GM12878 (cell line): ENCODE results near the gene TCF7L2. TPM values are rescaled to one million over a fixed set of nuclear protein-coding genes. Genes with fewer than 3 reads are reported as not detected.
A peak's percentile ranks its signal among the peaks of the same experiment; 100 is the strongest.

Experiments
- ATAC-seq: fragments of 200-7000 bp; cut with Tn5 transposase; 3 replicates; pipeline ENCODE4 v1.9.1; 2020; ENCODE audit warnings: mild to moderate bottlenecking, moderate library complexity
- BruUV-seq: library from RNA; stranded (reverse); fragments of 400-500 nt; replicated peaks from 2 replicates; lab custom pipeline; 2021; lab: Mats Ljungman, UMichigan
- CTCF ChIA-PET: fragments of 300-600 bp; sonication (Branson Sonifier 250); formaldehyde crosslinking; extraction: SDS; loops from one replicate; lab custom pipeline; 2021; ENCODE audit warnings: inconsistent platforms; lab: Yijun Ruan, JAX
- POLR2A ChIA-PET: fragments of 350-600 bp; formaldehyde crosslinking; extraction: SDS; loops from one replicate; lab custom pipeline; 2021; ENCODE audit warnings: inconsistent platforms; lab: Charles Lee
- RAD21 ChIA-PET: fragments of 300-600 bp; sonication (Branson Sonifier 250); formaldehyde crosslinking; loops from one replicate; lab custom pipeline; 2023; ENCODE audit warnings: antibody characterized with exemption; ENCODE audit not compliant: unreplicated experiment; lab: Charles Lee
- SMC1A ChIA-PET: fragments of 300-600 bp; sonication (Branson Sonifier 250); formaldehyde crosslinking; loops from one replicate; lab custom pipeline; 2023; ENCODE audit not compliant: unreplicated experiment, uncharacterized antibody; lab: Charles Lee
- DNase-seq: peaks from one replicate; pipeline ENCODE4 v3.0.0-alpha.2; 2011; ENCODE audit warnings: low read depth, low spot score
- FAIRE-seq: peaks from 3 replicates; lab custom pipeline; 2011; peaks lifted over from hg19 to GRCh38; lab: Jason Lieb, UNC
- H2AFZ ChIP-seq: 2 replicates; pipeline ENCODE4 v1.6.0; 2011; ENCODE audit warnings: low read depth, low read length, control low read depth; ENCODE audit not compliant: control insufficient read depth
- H3K27ac ChIP-seq: 2 replicates; pipeline ENCODE4 v1.5.1; 2011; ENCODE audit warnings: control low read depth; ENCODE audit not compliant: control insufficient read depth, insufficient read depth
- H3K27me3 ChIP-seq, 2 experiments: replicated peaks in 1 of 2; 2 replicates each; pipeline versions ENCODE4 v1.6.0 to v1.6.1; 2011; ENCODE audit warnings: low read length in 1 of 2; ENCODE audit not compliant: control insufficient read depth in 2 of 2, insufficient read depth in 2 of 2
- H3K36me3 ChIP-seq, 2 experiments: 2 replicates each; pipeline ENCODE4 v1.5.1; 2011; ENCODE audit warnings: low read length in 1 of 2; ENCODE audit not compliant: control insufficient read depth in 2 of 2, insufficient read depth in 2 of 2
- H3K4me1 ChIP-seq: 2 replicates; pipeline ENCODE4 v1.6.1; 2011; ENCODE audit warnings: mild to moderate bottlenecking, low read length, moderate library complexity, mixed read lengths; ENCODE audit not compliant: control insufficient read depth, insufficient read depth
- H3K4me2 ChIP-seq: 2 replicates; pipeline ENCODE4 v1.6.0; 2011; ENCODE audit warnings: control low read depth; ENCODE audit not compliant: control insufficient read depth, insufficient read depth
- H3K4me3 ChIP-seq: fragments of 200-600 bp; sonication (generic); 2 replicates; pipeline ENCODE4 v1.5.1; 2016
- H3K79me2 ChIP-seq: 2 replicates; pipeline ENCODE4 v1.6.0; 2011; ENCODE audit warnings: low read length; ENCODE audit not compliant: control insufficient read depth, insufficient read depth
- H3K9ac ChIP-seq: 2 replicates; pipeline ENCODE4 v1.8.0; 2011; ENCODE audit warnings: low read length, control low read depth, mixed read lengths; ENCODE audit not compliant: control insufficient read depth, insufficient read depth
- H3K9me3 ChIP-seq: replicated peaks from 3 replicates; pipeline ENCODE4 v1.5.1; 2011; ENCODE audit warnings: mild to moderate bottlenecking, low read length; ENCODE audit not compliant: control insufficient read depth, insufficient read depth
- H4K20me1 ChIP-seq: 2 replicates; pipeline ENCODE4 v1.6.0; 2011; ENCODE audit not compliant: control insufficient read depth, insufficient read depth
- BMI1 ChIP-seq: fragments of 450-650 bp; IDR thresholded peaks from 2 replicates; pipeline ENCODE4 v1.6.1; 2016; ENCODE audit warnings: mild to moderate bottlenecking, moderate library complexity, borderline replicate concordance
- KDM1A ChIP-seq: fragments of 200-600 bp; sonication (generic); IDR thresholded peaks from 2 replicates; pipeline ENCODE4 v1.6.1; 2016; ENCODE audit warnings: borderline replicate concordance
- MXI1 ChIP-seq: fragments of 150-350 bp; IDR thresholded peaks from 2 replicates; pipeline ENCODE4 v1.6.1; 2011; ENCODE audit warnings: low read depth, mild to moderate bottlenecking, inconsistent platforms, low read length, improper control_type of control experiment
- PAX5 ChIP-seq: IDR thresholded peaks from 2 replicates; pipeline ENCODE4 v1.6.1; 2011; ENCODE audit warnings: low read depth, low read length, borderline replicate concordance
- SREBF1 ChIP-seq: IDR thresholded peaks from 2 replicates; pipeline ENCODE4 v1.6.1; 2012; ENCODE audit warnings: mild to moderate bottlenecking, low read length
- SUZ12 ChIP-seq: fragments of 200-600 bp; sonication (generic); IDR thresholded peaks from one replicate; pipeline ENCODE4 v1.6.1; 2018; ENCODE audit warnings: antibody characterized with exemption, mild to moderate bottlenecking; ENCODE audit not compliant: unreplicated experiment
- WGBS: methylation state at CpG from one replicate; pipeline ENCODE4 v1.1.6; 2016; ENCODE audit warnings: low lambda C conversion rate; ENCODE audit not compliant: insufficient replicate concordance, insufficient coverage; ENCODE audit errors: missing lambda C conversion rate; 5-methylcytosine and 5-hydroxymethylcytosine counted together
- in situ Hi-C: fragments of 300-500 bp; cut with MboI; formaldehyde crosslinking; loops from 9 replicates; pipeline ENCODE4 v1.14.3; 2018; ENCODE audit warnings: mixed read lengths
- intact Hi-C: fragments of 100-400 bp; cut with micrococcal nuclease; formaldehyde crosslinking; loops from one replicate; pipeline ENCODE4 v1.14.2; 2022; ENCODE audit not compliant: unreplicated experiment
- polyA plus RNA-seq, 11 experiments: library from polyadenylated mRNA; depleted of rRNA in 4 of 11; unstranded in 6 of 11; stranded (reverse) in 5 of 11; fragments of >200 nt; fragmentation: Nextera tagmentation in 4 of 11; fragmentation: Illumina TruSeq in 1 of 11; extraction: Ambion mirVana in 4 of 11; extraction: Trizol in 1 of 11; gene quantifications; 1 replicate in 1 of 11; 2 replicates in 10 of 11; pipeline versions ENCODE4 v1.2.1 to v1.2.3, GENCODE V29; 2011 to 2016; ENCODE audit warnings: inconsistent platforms in 2 of 11, missing spikeins in 2 of 11, low read depth in 1 of 11
- total RNA-seq, 4 experiments: library from RNA; depleted of rRNA in 3 of 4; stranded (reverse); fragments of >200 nt in 3 of 4; fragmentation: Illumina TruSeq in 1 of 4; extraction: Trizol in 1 of 4; gene quantifications; 2 replicates each; pipeline versions ENCODE4 v1.2.1 to v1.2.3, GENCODE V29; 2013 to 2021
- TF ChIP-seq, protein P1 (sequence below): fragments of 450-650 bp; formaldehyde crosslinking; IDR thresholded peaks from 2 replicates; pipeline ENCODE4 v1.5.0; 2022; ENCODE audit warnings: mild to moderate bottlenecking, missing genetic modification characterization
- TF ChIP-seq, protein P2 (sequence below): IDR thresholded peaks from 2 replicates; pipeline ENCODE4 v1.6.1; 2012; ENCODE audit warnings: low read depth, low read length, improper control_type of control experiment
- TF ChIP-seq, protein P3 (sequence below): IDR thresholded peaks from 2 replicates; pipeline ENCODE4 v1.6.1; 2012; ENCODE audit warnings: low read length, inconsistent platforms

Gene TCF7L2
- total and polyA plus RNA-seq, 10 of the 15 experiments (the other 5 are each of a cell fraction or from before 2014, with no cell fraction given) = 0.02 to 1.1 (median 0.35) TPM; not detected in 4

DNA sequence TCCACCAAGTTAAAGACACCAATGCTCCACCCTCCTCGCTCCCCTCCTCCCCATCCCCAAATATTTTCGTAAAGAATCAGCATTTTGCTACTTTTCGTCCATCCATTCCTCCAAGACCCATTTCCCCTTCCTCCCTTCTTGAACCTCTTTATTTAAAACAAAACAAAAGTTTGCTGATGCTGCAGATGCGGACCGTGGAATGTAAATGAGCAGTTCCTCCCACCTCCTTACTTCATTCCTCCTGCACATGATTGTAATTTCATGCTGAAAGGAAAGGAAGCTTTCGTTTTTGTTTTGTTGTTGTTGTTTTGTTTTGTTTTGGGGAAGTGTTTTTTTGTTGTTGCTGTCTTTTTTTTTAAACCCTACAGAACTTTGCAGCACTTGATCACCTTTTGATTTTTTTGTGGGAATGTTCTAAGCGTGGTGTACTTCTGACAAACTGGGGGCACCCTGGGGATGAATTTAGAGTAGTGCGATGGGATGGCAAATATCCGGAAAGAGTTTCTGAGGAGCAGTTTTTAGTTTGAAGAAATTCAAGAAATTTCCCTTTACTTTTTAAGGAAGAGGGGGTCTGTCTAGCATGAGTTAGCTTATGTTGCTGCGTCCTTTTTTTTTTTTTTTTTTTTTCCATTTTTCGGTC lies 177.3 kb downstream of the TCF7L2 start:
- POLR2A ChIA-PET = no interaction called here

DNA sequence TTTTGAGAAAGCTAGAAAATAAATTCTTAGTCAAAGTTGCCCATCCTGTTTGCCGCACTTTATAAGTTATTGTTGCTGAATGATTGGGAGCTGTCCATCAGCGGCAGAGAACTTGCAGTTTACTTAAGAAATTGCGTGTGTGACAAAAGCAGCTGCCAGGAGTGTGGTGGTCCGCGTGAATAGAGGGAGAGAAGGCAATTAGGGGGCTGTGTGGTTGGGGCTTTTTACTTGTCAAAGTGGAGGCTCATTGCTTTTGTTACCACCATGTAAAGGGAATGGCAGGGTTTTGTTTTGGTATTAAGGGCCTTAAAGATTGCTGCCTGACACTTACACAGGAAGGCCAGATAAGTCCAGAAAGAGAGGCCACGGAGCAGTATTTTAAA lies 177.8 kb downstream of the TCF7L2 start:
- H3K4me2 ChIP-seq = no peak overlapping the region
- H3K4me1 ChIP-seq = no peaks in the 10 kb centered on the region
- no peak overlapping the region for H3K4me3 ChIP-seq
- no peaks in the 10 kb centered on the region for H3K9me3 ChIP-seq
- BruUV-seq = no TSS peak
- no peak overlapping the region for H2AFZ ChIP-seq
- in situ Hi-C loops (no loop called here), intact Hi-C loops (loop anchor here (5.0 kb wide), 1 partner anchor 406 kb away; no protein-coding TSS in a partner anchor)
- H4K20me1 ChIP-seq = no peaks in the 10 kb centered on the region
- ATAC-seq (no peak), DNase-seq (no peak), FAIRE-seq (no peak)
- POLR2A ChIA-PET = no interaction called here
- no peaks in the 10 kb centered on the region for H3K79me2 ChIP-seq
- RAD21 ChIA-PET = no interaction called here
- SMC1A ChIA-PET = no interaction called here
- no peak overlapping the region for H3K9ac ChIP-seq
- H3K36me3 ChIP-seq = no peaks in the 10 kb centered on the region
- peaks cover 0 to 8% of the 10 kb centered on the region in 2 experiments; a peak in 2 of 4 replicates for H3K27me3 ChIP-seq
- CTCF ChIA-PET = no interaction called here
- H3K27ac ChIP-seq = no peak overlapping the region
- 76% methylated on average over 6 of the region's 6 CpGs for WGBS
- no peak for TF ChIP-seq SREBF1
- no peak for TF ChIP-seq PAX5
- TF ChIP-seq, protein P1, sequence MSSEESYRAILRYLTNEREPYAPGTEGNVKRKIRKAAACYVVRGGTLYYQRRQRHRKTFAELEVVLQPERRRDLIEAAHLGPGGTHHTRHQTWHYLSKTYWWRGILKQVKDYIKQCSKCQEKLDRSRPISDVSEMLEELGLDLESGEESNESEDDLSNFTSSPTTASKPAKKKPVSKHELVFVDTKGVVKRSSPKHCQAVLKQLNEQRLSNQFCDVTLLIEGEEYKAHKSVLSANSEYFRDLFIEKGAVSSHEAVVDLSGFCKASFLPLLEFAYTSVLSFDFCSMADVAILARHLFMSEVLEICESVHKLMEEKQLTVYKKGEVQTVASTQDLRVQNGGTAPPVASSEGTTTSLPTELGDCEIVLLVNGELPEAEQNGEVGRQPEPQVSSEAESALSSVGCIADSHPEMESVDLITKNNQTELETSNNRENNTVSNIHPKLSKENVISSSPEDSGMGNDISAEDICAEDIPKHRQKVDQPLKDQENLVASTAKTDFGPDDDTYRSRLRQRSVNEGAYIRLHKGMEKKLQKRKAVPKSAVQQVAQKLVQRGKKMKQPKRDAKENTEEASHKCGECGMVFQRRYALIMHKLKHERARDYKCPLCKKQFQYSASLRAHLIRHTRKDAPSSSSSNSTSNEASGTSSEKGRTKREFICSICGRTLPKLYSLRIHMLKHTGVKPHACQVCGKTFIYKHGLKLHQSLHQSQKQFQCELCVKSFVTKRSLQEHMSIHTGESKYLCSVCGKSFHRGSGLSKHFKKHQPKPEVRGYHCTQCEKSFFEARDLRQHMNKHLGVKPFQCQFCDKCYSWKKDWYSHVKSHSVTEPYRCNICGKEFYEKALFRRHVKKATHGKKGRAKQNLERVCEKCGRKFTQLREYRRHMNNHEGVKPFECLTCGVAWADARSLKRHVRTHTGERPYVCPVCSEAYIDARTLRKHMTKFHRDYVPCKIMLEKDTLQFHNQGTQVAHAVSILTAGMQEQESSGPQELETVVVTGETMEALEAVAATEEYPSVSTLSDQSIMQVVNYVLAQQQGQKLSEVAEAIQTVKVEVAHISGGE (CRISPR knock-in tag) = no peak
- TF ChIP-seq KDM1A = no peak
- TF ChIP-seq, protein P2, sequence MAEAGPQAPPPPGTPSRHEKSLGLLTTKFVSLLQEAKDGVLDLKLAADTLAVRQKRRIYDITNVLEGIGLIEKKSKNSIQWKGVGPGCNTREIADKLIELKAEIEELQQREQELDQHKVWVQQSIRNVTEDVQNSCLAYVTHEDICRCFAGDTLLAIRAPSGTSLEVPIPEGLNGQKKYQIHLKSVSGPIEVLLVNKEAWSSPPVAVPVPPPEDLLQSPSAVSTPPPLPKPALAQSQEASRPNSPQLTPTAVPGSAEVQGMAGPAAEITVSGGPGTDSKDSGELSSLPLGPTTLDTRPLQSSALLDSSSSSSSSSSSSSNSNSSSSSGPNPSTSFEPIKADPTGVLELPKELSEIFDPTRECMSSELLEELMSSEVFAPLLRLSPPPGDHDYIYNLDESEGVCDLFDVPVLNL = no peak
- TF ChIP-seq MXI1 = no peak
- no peak for TF ChIP-seq SUZ12
- TF ChIP-seq, protein P3, sequence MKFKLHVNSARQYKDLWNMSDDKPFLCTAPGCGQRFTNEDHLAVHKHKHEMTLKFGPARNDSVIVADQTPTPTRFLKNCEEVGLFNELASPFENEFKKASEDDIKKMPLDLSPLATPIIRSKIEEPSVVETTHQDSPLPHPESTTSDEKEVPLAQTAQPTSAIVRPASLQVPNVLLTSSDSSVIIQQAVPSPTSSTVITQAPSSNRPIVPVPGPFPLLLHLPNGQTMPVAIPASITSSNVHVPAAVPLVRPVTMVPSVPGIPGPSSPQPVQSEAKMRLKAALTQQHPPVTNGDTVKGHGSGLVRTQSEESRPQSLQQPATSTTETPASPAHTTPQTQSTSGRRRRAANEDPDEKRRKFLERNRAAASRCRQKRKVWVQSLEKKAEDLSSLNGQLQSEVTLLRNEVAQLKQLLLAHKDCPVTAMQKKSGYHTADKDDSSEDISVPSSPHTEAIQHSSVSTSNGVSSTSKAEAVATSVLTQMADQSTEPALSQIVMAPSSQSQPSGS = no peak

More for the DNA sequence above, 177.3 kb downstream of the TCF7L2 start:
- Histone ChIP-seq H3K27ac (no peak overlapping the region), H3K27me3 (peaks cover 0 to 8% of the 10 kb centered on the region in 2 experiments; a peak in 2 of 4 replicates), H3K4me1 (no peaks in the 10 kb centered on the region), H3K36me3 (no peaks in the 10 kb centered on the region), H4K20me1 (no peaks in the 10 kb centered on the region)
- RAD21 ChIA-PET = no interaction called here
- FAIRE-seq = no peak
- BruUV-seq = no TSS peak
- 0 out of 2 replicates have a peak, but pooled peaks have one; percentile 17 for TF ChIP-seq BMI1
- TF ChIP-seq MXI1 = no peak
- TF ChIP-seq, all 136 proteins: peak for 1
- Histone ChIP-seq H3K79me2 (no peaks in the 10 kb centered on the region), H3K9me3 (no peaks in the 10 kb centered on the region), H3K4me2 (no peak overlapping the region), H2AFZ (no peak overlapping the region), H3K4me3 (no peak overlapping the region), H3K9ac (no peak overlapping the region)
- ATAC-seq = no peak
- ChIA-PET SMC1A (no interaction called here), CTCF (no interaction called here)
- in situ Hi-C loops = no loop called here
- 46% methylated on average over 10 of the region's 11 CpGs for WGBS
- no peak for DNase-seq
- intact Hi-C loops = loop anchor here (5.0 kb wide), 1 partner anchor 405 kb away; no protein-coding TSS in a partner anchor
